Neutrophil (primary cell): Measurements from ENCODE around the gene KRTAP10-2.

Source experiments
- H3K27ac ChIP-seq: fragments of 200-600 bp; sonication (generic); 2 replicates; pipeline ENCODE4 v1.5.1; 2016; ENCODE audit warnings: mild to moderate bottlenecking, moderate library complexity
- H3K27me3 ChIP-seq: fragments of 200-600 bp; sonication (generic); 2 replicates; pipeline ENCODE4 v1.6.0; 2016; ENCODE audit warnings: mild to moderate bottlenecking
- H3K36me3 ChIP-seq: fragments of 200-600 bp; sonication (generic); 2 replicates; pipeline ENCODE4 v1.5.1; 2017
- H3K4me1 ChIP-seq, 2 experiments: fragments of 200-600 bp in 1 of 2; sonication (generic) in 1 of 2; 1 replicate in 1 of 2; 2 replicates in 1 of 2; pipeline versions ENCODE4 v1.5.1 to v1.6.1; 2013 to 2016; ENCODE audit warnings: low read depth in 1 of 2, low read length in 1 of 2, mild to moderate bottlenecking in 1 of 2, moderate library complexity in 1 of 2; ENCODE audit not compliant: control insufficient read depth in 1 of 2, insufficient read depth in 1 of 2
- H3K4me3 ChIP-seq, 2 experiments: fragments of 200-600 bp in 1 of 2; sonication (generic) in 1 of 2; 1 replicate in 1 of 2; 2 replicates in 1 of 2; pipeline ENCODE4 v1.5.1; 2013 to 2016; ENCODE audit warnings: low read depth in 1 of 2, low read length in 1 of 2, mild to moderate bottlenecking in 1 of 2, moderate library complexity in 1 of 2
- H3K9me3 ChIP-seq: fragments of 200-600 bp; sonication (generic); 2 replicates; pipeline ENCODE4 v1.5.1; 2016
- TF ChIP-seq, protein P1 (sequence below): fragments of 200-600 bp; sonication (generic); IDR thresholded peaks from 2 replicates; pipeline ENCODE4 v1.5.1; 2016; ENCODE audit warnings: antibody characterized with exemption

Gene KRTAP10-2

GRCh38 chr21:44508711-44509445 is 42.4 kb downstream of the KRTAP10-2 start:
- H3K27me3 ChIP-seq = peaks cover 40% of the 10 kb centered on the region
- peaks cover 12 to 38% of the 10 kb centered on the region in 2 experiments for H3K4me1 ChIP-seq
- no peaks in the 10 kb centered on the region for H3K9me3 ChIP-seq
- no peak overlapping the region for H3K27ac ChIP-seq
- H3K36me3 ChIP-seq = no peaks in the 10 kb centered on the region
- TF ChIP-seq, protein P1, sequence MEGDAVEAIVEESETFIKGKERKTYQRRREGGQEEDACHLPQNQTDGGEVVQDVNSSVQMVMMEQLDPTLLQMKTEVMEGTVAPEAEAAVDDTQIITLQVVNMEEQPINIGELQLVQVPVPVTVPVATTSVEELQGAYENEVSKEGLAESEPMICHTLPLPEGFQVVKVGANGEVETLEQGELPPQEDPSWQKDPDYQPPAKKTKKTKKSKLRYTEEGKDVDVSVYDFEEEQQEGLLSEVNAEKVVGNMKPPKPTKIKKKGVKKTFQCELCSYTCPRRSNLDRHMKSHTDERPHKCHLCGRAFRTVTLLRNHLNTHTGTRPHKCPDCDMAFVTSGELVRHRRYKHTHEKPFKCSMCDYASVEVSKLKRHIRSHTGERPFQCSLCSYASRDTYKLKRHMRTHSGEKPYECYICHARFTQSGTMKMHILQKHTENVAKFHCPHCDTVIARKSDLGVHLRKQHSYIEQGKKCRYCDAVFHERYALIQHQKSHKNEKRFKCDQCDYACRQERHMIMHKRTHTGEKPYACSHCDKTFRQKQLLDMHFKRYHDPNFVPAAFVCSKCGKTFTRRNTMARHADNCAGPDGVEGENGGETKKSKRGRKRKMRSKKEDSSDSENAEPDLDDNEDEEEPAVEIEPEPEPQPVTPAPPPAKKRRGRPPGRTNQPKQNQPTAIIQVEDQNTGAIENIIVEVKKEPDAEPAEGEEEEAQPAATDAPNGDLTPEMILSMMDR = no peak
- H3K4me3 ChIP-seq = no peak overlapping the region

- no peak overlapping the region for H3K27ac ChIP-seq
- H3K4me1 ChIP-seq = peaks cover 9 to 37% of the 10 kb centered on the region in 2 experiments
- no peaks in the 10 kb centered on the region for H3K9me3 ChIP-seq
- TF ChIP-seq, protein P1 = no peak
- H3K27me3 ChIP-seq = peaks cover 40% of the 10 kb centered on the region
- H3K36me3 ChIP-seq = no peaks in the 10 kb centered on the region
- H3K4me3 ChIP-seq = no peak overlapping the region
These were observed 42.9 kb downstream of the KRTAP10-2 start for GRCh38 chr21:44508426-44508710.

GRCh38 chr21:44507673-44508425 is 43.5 kb downstream of the KRTAP10-2 start:
- Histone ChIP-seq H3K4me1 (peaks cover 9 to 37% of the 10 kb centered on the region in 2 experiments), H3K27me3 (peaks cover 43% of the 10 kb centered on the region), H3K4me3 (no peak overlapping the region), H3K9me3 (no peaks in the 10 kb centered on the region), H3K36me3 (no peaks in the 10 kb centered on the region), H3K27ac (no peak overlapping the region)
- TF ChIP-seq, protein P1 = no peak

- Histone ChIP-seq H3K36me3 (no peaks in the 10 kb centered on the region), H3K4me3 (no peak overlapping the region), H3K27me3 (peaks cover 45% of the 10 kb centered on the region), H3K4me1 (peaks cover 9 to 32% of the 10 kb centered on the region in 2 experiments), H3K27ac (no peak overlapping the region), H3K9me3 (no peaks in the 10 kb centered on the region)
- TF ChIP-seq, protein P1 = no peak
These were observed 44.7 kb downstream of the KRTAP10-2 start for GRCh38 chr21:44506279-44507255.

DNA sequence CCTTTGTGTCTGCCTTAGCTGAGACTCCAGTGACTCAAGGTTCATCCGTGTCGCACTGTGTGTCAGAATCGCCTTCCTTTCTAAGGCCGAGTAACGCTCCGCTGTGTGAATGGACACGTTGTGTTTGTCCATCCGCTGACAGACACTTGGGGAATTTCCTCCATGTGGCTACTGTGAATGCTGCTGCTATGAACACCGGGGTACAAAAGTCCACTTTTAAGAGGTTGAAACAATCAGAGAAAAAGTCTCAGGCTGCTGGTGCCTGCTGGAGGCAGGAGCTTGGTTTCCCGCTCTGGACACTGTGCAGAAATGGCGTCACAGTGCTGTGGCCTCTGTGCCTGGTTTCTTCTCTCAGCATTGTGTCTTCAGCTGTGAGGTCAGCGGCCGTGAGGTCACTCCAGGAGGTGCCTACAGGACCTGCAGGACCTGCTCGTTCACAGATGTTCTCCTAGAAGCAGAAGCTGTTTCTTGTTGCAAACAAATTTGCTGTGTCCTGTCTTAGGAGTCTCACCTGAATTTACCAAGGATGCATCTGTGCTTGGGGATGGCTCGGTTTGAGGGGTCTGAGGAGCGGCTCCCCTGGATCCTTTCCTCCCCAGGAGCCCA is 45.5 kb downstream of the KRTAP10-2 start:
- TF ChIP-seq, protein P1 = no peak
- Histone ChIP-seq H3K4me3 (no peak overlapping the region), H3K27me3 (peaks cover 39% of the 10 kb centered on the region), H3K36me3 (no peaks in the 10 kb centered on the region), H3K4me1 (peaks cover 3 to 24% of the 10 kb centered on the region in 2 experiments), H3K27ac (no peak overlapping the region), H3K9me3 (no peaks in the 10 kb centered on the region)
